GM12878 (cell line): Measurements from ENCODE around the gene SLC24A3. TPM values are rescaled to one million over a fixed set of nuclear protein-coding genes. Genes with fewer than 3 reads are reported as not detected.

Source experiments
- ATAC-seq: fragments of 200-7000 bp; cut with Tn5 transposase; 3 replicates; pipeline ENCODE4 v1.9.1; 2020; ENCODE audit warnings: mild to moderate bottlenecking, moderate library complexity
- BruUV-seq: library from RNA; stranded (reverse); fragments of 400-500 nt; replicated peaks from 2 replicates; lab custom pipeline; 2021; lab: Mats Ljungman, UMichigan
- CTCF ChIA-PET: fragments of 300-600 bp; sonication (Branson Sonifier 250); formaldehyde crosslinking; extraction: SDS; loops from one replicate; lab custom pipeline; 2021; ENCODE audit warnings: inconsistent platforms; lab: Yijun Ruan, JAX
- POLR2A ChIA-PET: fragments of 350-600 bp; formaldehyde crosslinking; extraction: SDS; loops from one replicate; lab custom pipeline; 2021; ENCODE audit warnings: inconsistent platforms; lab: Charles Lee
- RAD21 ChIA-PET: fragments of 300-600 bp; sonication (Branson Sonifier 250); formaldehyde crosslinking; loops from one replicate; lab custom pipeline; 2023; ENCODE audit warnings: antibody characterized with exemption; ENCODE audit not compliant: unreplicated experiment; lab: Charles Lee
- SMC1A ChIA-PET: fragments of 300-600 bp; sonication (Branson Sonifier 250); formaldehyde crosslinking; loops from one replicate; lab custom pipeline; 2023; ENCODE audit not compliant: unreplicated experiment, uncharacterized antibody; lab: Charles Lee
- DNase-seq: peaks from one replicate; pipeline ENCODE4 v3.0.0-alpha.2; 2011; ENCODE audit warnings: low read depth, low spot score
- FAIRE-seq: peaks from 3 replicates; lab custom pipeline; 2011; peaks lifted over from hg19 to GRCh38; lab: Jason Lieb, UNC
- H2AFZ ChIP-seq: 2 replicates; pipeline ENCODE4 v1.6.0; 2011; ENCODE audit warnings: low read depth, low read length, control low read depth; ENCODE audit not compliant: control insufficient read depth
- H3K27ac ChIP-seq: 2 replicates; pipeline ENCODE4 v1.5.1; 2011; ENCODE audit warnings: control low read depth; ENCODE audit not compliant: control insufficient read depth, insufficient read depth
- H3K27me3 ChIP-seq, 2 experiments: replicated peaks in 1 of 2; 2 replicates each; pipeline versions ENCODE4 v1.6.0 to v1.6.1; 2011; ENCODE audit warnings: low read length in 1 of 2; ENCODE audit not compliant: control insufficient read depth in 2 of 2, insufficient read depth in 2 of 2
- H3K36me3 ChIP-seq, 2 experiments: 2 replicates each; pipeline ENCODE4 v1.5.1; 2011; ENCODE audit warnings: low read length in 1 of 2; ENCODE audit not compliant: control insufficient read depth in 2 of 2, insufficient read depth in 2 of 2
- H3K4me1 ChIP-seq: 2 replicates; pipeline ENCODE4 v1.6.1; 2011; ENCODE audit warnings: mild to moderate bottlenecking, low read length, moderate library complexity, mixed read lengths; ENCODE audit not compliant: control insufficient read depth, insufficient read depth
- H3K4me2 ChIP-seq: 2 replicates; pipeline ENCODE4 v1.6.0; 2011; ENCODE audit warnings: control low read depth; ENCODE audit not compliant: control insufficient read depth, insufficient read depth
- H3K4me3 ChIP-seq: fragments of 200-600 bp; sonication (generic); 2 replicates; pipeline ENCODE4 v1.5.1; 2016
- H3K79me2 ChIP-seq: 2 replicates; pipeline ENCODE4 v1.6.0; 2011; ENCODE audit warnings: low read length; ENCODE audit not compliant: control insufficient read depth, insufficient read depth
- H3K9ac ChIP-seq: 2 replicates; pipeline ENCODE4 v1.8.0; 2011; ENCODE audit warnings: low read length, control low read depth, mixed read lengths; ENCODE audit not compliant: control insufficient read depth, insufficient read depth
- H3K9me3 ChIP-seq: replicated peaks from 3 replicates; pipeline ENCODE4 v1.5.1; 2011; ENCODE audit warnings: mild to moderate bottlenecking, low read length; ENCODE audit not compliant: control insufficient read depth, insufficient read depth
- H4K20me1 ChIP-seq: 2 replicates; pipeline ENCODE4 v1.6.0; 2011; ENCODE audit not compliant: control insufficient read depth, insufficient read depth
- CEBPZ ChIP-seq: fragments of 150-350 bp; IDR thresholded peaks from 2 replicates; pipeline ENCODE4 v1.6.1; 2016; ENCODE audit warnings: low read depth, low read length
- DPF2 ChIP-seq: fragments of 450-650 bp; IDR thresholded peaks from 2 replicates; pipeline ENCODE4 v1.6.1; 2017; ENCODE audit warnings: mild to moderate bottlenecking
- IKZF2 ChIP-seq, 2 experiments: fragments of 450-650 bp; IDR thresholded peaks; 2 replicates each; pipeline ENCODE4 v1.6.1; 2017; ENCODE audit warnings: mild to moderate bottlenecking in 2 of 2, moderate library complexity in 2 of 2
- KDM1A ChIP-seq: fragments of 200-600 bp; sonication (generic); IDR thresholded peaks from 2 replicates; pipeline ENCODE4 v1.6.1; 2016; ENCODE audit warnings: borderline replicate concordance
- NFYB ChIP-seq: IDR thresholded peaks from 2 replicates; pipeline ENCODE4 v1.6.1; 2011; ENCODE audit warnings: low read depth, mild to moderate bottlenecking, low read length, improper control_type of control experiment, moderate library complexity; ENCODE audit not compliant: insufficient read depth
- POLR2AphosphoS2 ChIP-seq: IDR thresholded peaks from 2 replicates; pipeline ENCODE4 v1.6.1; 2011; ENCODE audit warnings: low read depth, mild to moderate bottlenecking, low read length, improper control_type of control experiment, moderate library complexity
- POLR2AphosphoS5 ChIP-seq: IDR thresholded peaks from 2 replicates; pipeline ENCODE4 v1.6.1; 2011; ENCODE audit warnings: mild to moderate bottlenecking, low read length, inconsistent platforms
- PRDM15 ChIP-seq: fragments of 450-650 bp; formaldehyde crosslinking; IDR thresholded peaks from 2 replicates; pipeline ENCODE4 v1.4.0; 2020; ENCODE audit warnings: mild to moderate bottlenecking, moderate library complexity
- RBBP5 ChIP-seq: fragments of 200-600 bp; sonication (generic); conservative IDR thresholded peaks from 2 replicates; pipeline ENCODE4 v1.6.1; 2016
- TARDBP ChIP-seq: IDR thresholded peaks from 2 replicates; pipeline ENCODE4 v1.6.1; 2016; ENCODE audit warnings: borderline replicate concordance
- USF1 ChIP-seq: IDR thresholded peaks from 2 replicates; pipeline ENCODE4 v1.6.1; 2011; ENCODE audit warnings: borderline replicate concordance, low read depth, mild to moderate bottlenecking, moderate library complexity, mixed read lengths, low read length; ENCODE audit not compliant: insufficient read depth; ENCODE audit errors: extremely low read length
- ZNF622 ChIP-seq: fragments of 450-650 bp; IDR thresholded peaks from 2 replicates; pipeline ENCODE4 v1.6.1; 2017; ENCODE audit warnings: mild to moderate bottlenecking, inconsistent platforms
- ZNF687 ChIP-seq: fragments of 450-650 bp; IDR thresholded peaks from 2 replicates; pipeline ENCODE4 v1.6.1; 2017; ENCODE audit warnings: mild to moderate bottlenecking, moderate library complexity
- WGBS: methylation state at CpG from one replicate; pipeline ENCODE4 v1.1.6; 2016; ENCODE audit warnings: low lambda C conversion rate; ENCODE audit not compliant: insufficient replicate concordance, insufficient coverage; ENCODE audit errors: missing lambda C conversion rate; 5-methylcytosine and 5-hydroxymethylcytosine counted together
- in situ Hi-C: fragments of 300-500 bp; cut with MboI; formaldehyde crosslinking; loops from 9 replicates; pipeline ENCODE4 v1.14.3; 2018; ENCODE audit warnings: mixed read lengths
- intact Hi-C: fragments of 100-400 bp; cut with micrococcal nuclease; formaldehyde crosslinking; loops from one replicate; pipeline ENCODE4 v1.14.2; 2022; ENCODE audit not compliant: unreplicated experiment
- polyA plus RNA-seq, 11 experiments: library from polyadenylated mRNA; depleted of rRNA in 4 of 11; unstranded in 6 of 11; stranded (reverse) in 5 of 11; fragments of >200 nt; fragmentation: Nextera tagmentation in 4 of 11; fragmentation: Illumina TruSeq in 1 of 11; extraction: Ambion mirVana in 4 of 11; extraction: Trizol in 1 of 11; gene quantifications; 1 replicate in 1 of 11; 2 replicates in 10 of 11; pipeline versions ENCODE4 v1.2.1 to v1.2.3, GENCODE V29; 2011 to 2016; ENCODE audit warnings: inconsistent platforms in 2 of 11, missing spikeins in 2 of 11, low read depth in 1 of 11
- total RNA-seq, 4 experiments: library from RNA; depleted of rRNA in 3 of 4; stranded (reverse); fragments of >200 nt in 3 of 4; fragmentation: Illumina TruSeq in 1 of 4; extraction: Trizol in 1 of 4; gene quantifications; 2 replicates each; pipeline versions ENCODE4 v1.2.1 to v1.2.3, GENCODE V29; 2013 to 2021

The SLC24A3 gene
- total and polyA plus RNA-seq, 10 of the 15 experiments (the other 5 are each of a cell fraction or from before 2014, with no cell fraction given) = 0.04 TPM; not detected in 9

- ChIA-PET RAD21 (no interaction called here), CTCF (no interaction called here), POLR2A (no interaction called here), SMC1A (interaction anchor here (0.7 kb wide), 1 partner anchor 8 kb away, joined by 3 read pairs; no protein-coding TSS in a partner anchor)
- Histone ChIP-seq H3K27ac (no peak overlapping the region), H3K4me1 (no peaks in the 10 kb centered on the region), H2AFZ (no peak overlapping the region), H3K4me3 (no peak overlapping the region), H3K4me2 (no peak overlapping the region), H3K9me3 (no peaks in the 10 kb centered on the region), H3K27me3 (peaks cover 0 to 3% of the 10 kb centered on the region in 2 experiments; a peak in 1 of 4 replicates), H3K9ac (no peak overlapping the region), H4K20me1 (no peaks in the 10 kb centered on the region; the same call in 1 of the 2 replicates), H3K36me3 (no peaks in the 10 kb centered on the region), H3K79me2 (no peaks in the 10 kb centered on the region)
- no peak for DNase-seq
- no peak for ATAC-seq
- BruUV-seq = no TSS peak
- in situ Hi-C loops (no loop called here), intact Hi-C loops (no loop called here)
- TF ChIP-seq NFYB = no peak
- no peak for TF ChIP-seq KDM1A
- no peak for TF ChIP-seq TARDBP
- no peak for TF ChIP-seq USF1
- TF ChIP-seq RBBP5 = no peak
- no peak for TF ChIP-seq POLR2AphosphoS2
- TF ChIP-seq CEBPZ = no peak
- no peak for TF ChIP-seq PRDM15
- TF ChIP-seq ZNF687 = no peak
- TF ChIP-seq POLR2AphosphoS5 = no peak
- no peak for TF ChIP-seq IKZF2 (IDR thresholded peaks at IDR 0.05)
- TF ChIP-seq DPF2 = no peak
- TF ChIP-seq ZNF622 = no peak
- WGBS = 23% methylated on average over 6 of the region's 7 CpGs
- FAIRE-seq = no peak
Observed at GRCh38 chr20:19275630-19276071, 63.2 kb downstream of the SLC24A3 start.
